GM12878 (cell line): ENCODE data around the gene IER3. TPM values are rescaled to one million over a fixed set of nuclear protein-coding genes. Genes with fewer than 3 reads are reported as not detected.

Source experiments
- ATF7 ChIP-seq: fragments of 450-650 bp; IDR thresholded peaks from 2 replicates; pipeline ENCODE4 v1.6.1; 2016; ENCODE audit warnings: low read depth, mild to moderate bottlenecking
- BMI1 ChIP-seq: fragments of 450-650 bp; IDR thresholded peaks from 2 replicates; pipeline ENCODE4 v1.6.1; 2016; ENCODE audit warnings: mild to moderate bottlenecking, moderate library complexity, borderline replicate concordance
- CBFB ChIP-seq: IDR thresholded peaks from 2 replicates; pipeline ENCODE4 v1.6.1; 2016; ENCODE audit warnings: antibody characterized with exemption, low read depth
- CBX5 ChIP-seq: sonication (generic); IDR thresholded peaks from 2 replicates; pipeline ENCODE4 v1.6.1; 2016; ENCODE audit warnings: low read depth, moderate library complexity, mild to moderate bottlenecking, inconsistent platforms
- IKZF1 ChIP-seq: fragments of 450-650 bp; conservative IDR thresholded peaks from 2 replicates; pipeline ENCODE4 v1.6.1; 2017; ENCODE audit warnings: antibody characterized with exemption, mild to moderate bottlenecking
- IKZF2 ChIP-seq, 2 experiments: fragments of 450-650 bp; IDR thresholded peaks; 2 replicates each; pipeline ENCODE4 v1.6.1; 2017; ENCODE audit warnings: mild to moderate bottlenecking in 2 of 2, moderate library complexity in 2 of 2
- IRF4 ChIP-seq: IDR thresholded peaks from 2 replicates; pipeline ENCODE4 v1.6.1; 2011; ENCODE audit warnings: low read depth, low read length
- MTA2 ChIP-seq: fragments of 450-650 bp; IDR thresholded peaks from 2 replicates; pipeline ENCODE4 v1.6.1; 2016; ENCODE audit warnings: low read depth, mild to moderate bottlenecking, moderate library complexity
- NBN ChIP-seq: fragments of 450-650 bp; IDR thresholded peaks from 2 replicates; pipeline ENCODE4 v1.6.1; 2016
- NFIC ChIP-seq: IDR thresholded peaks from 2 replicates; pipeline ENCODE4 v1.6.1; 2012; ENCODE audit warnings: low read depth, mild to moderate bottlenecking, inconsistent platforms, low read length, moderate library complexity
- NR2F1 ChIP-seq: fragments of 450-650 bp; conservative IDR thresholded peaks from 2 replicates; pipeline ENCODE4 v1.6.1; 2017; ENCODE audit warnings: mild to moderate bottlenecking
- NRF1 ChIP-seq: conservative IDR thresholded peaks from 2 replicates; pipeline ENCODE4 v1.6.1; 2011; ENCODE audit warnings: mild to moderate bottlenecking, low read depth, low read length, improper control_type of control experiment
- SKIL ChIP-seq: fragments of 450-650 bp; IDR thresholded peaks from 2 replicates; pipeline ENCODE4 v1.6.1; 2017; ENCODE audit warnings: mild to moderate bottlenecking, low read depth, inconsistent platforms; ENCODE audit not compliant: poor library complexity, severe bottlenecking
- SMAD5 ChIP-seq: IDR thresholded peaks from 2 replicates; pipeline ENCODE4 v1.6.1; 2016; ENCODE audit warnings: antibody characterized with exemption, low read depth
- SPI1 ChIP-seq: IDR thresholded peaks from 2 replicates; pipeline ENCODE4 v1.6.1; 2011; ENCODE audit warnings: low read depth, mild to moderate bottlenecking, low read length, moderate library complexity, borderline replicate concordance; ENCODE audit not compliant: insufficient read depth
- ZNF592 ChIP-seq: fragments of 450-650 bp; IDR thresholded peaks from 2 replicates; pipeline ENCODE4 v1.6.1; 2017; ENCODE audit warnings: mild to moderate bottlenecking, moderate library complexity
- polyA plus RNA-seq, 11 experiments: library from polyadenylated mRNA; depleted of rRNA in 4 of 11; unstranded in 6 of 11; stranded (reverse) in 5 of 11; fragments of >200 nt; fragmentation: Nextera tagmentation in 4 of 11; fragmentation: Illumina TruSeq in 1 of 11; extraction: Ambion mirVana in 4 of 11; extraction: Trizol in 1 of 11; gene quantifications; 1 replicate in 1 of 11; 2 replicates in 10 of 11; pipeline versions ENCODE4 v1.2.1 to v1.2.3, GENCODE V29; 2011 to 2016; ENCODE audit warnings: inconsistent platforms in 2 of 11, missing spikeins in 2 of 11, low read depth in 1 of 11
- total RNA-seq, 4 experiments: library from RNA; depleted of rRNA in 3 of 4; stranded (reverse); fragments of >200 nt in 3 of 4; fragmentation: Illumina TruSeq in 1 of 4; extraction: Trizol in 1 of 4; gene quantifications; 2 replicates each; pipeline versions ENCODE4 v1.2.1 to v1.2.3, GENCODE V29; 2013 to 2021

IER3 gene
- total and polyA plus RNA-seq, 10 of the 15 experiments (the other 5 are each of a cell fraction or from before 2014, with no cell fraction given): 1.9 to 100 (median 32.3) TPM

- TF ChIP-seq NR2F1 (peak; percentile 75), IRF4 (0 out of 2 replicates have a peak, but pooled peaks have one; percentile 19), CBX5 (peak; percentile 23; the same call in 1 of the 2 replicates), IKZF2 (IDR thresholded peaks at IDR 0.05) (peak; percentile 42 to 53; a peak in 3 of 4 replicates), NFIC (0 out of 2 replicates have a peak, but pooled peaks have one; percentile 32), ATF7 (peak; percentile 30; the same call in 1 of the 2 replicates), BMI1 (no peak), NRF1 (no peak), NBN (peak; percentile 53; the same call in 1 of the 2 replicates), SPI1 (peak; percentile 43; the same call in 1 of the 2 replicates), MTA2 (peak; percentile 22; the same call in 1 of the 2 replicates), SKIL (peak; percentile 57), ZNF592 (peak; percentile 57; the same call in 1 of the 2 replicates), IKZF1 (peak; percentile 48), SMAD5 (no peak), CBFB (0 out of 2 replicates have a peak, but pooled peaks have one; percentile 30)
- TF ChIP-seq, all 136 proteins: peak for 19
These were observed 49.3 kb upstream of the IER3 start (continued) for GRCh38 chr6:30793521-30794194.
